Measurements from ENCODE around the gene RTN1. TPM values are rescaled to one million over a fixed set of nuclear protein-coding genes. Genes with fewer than 3 reads are reported as not detected.

The RTN1 gene
- total and polyA plus RNA-seq, 10 donors = 4.1 to 65.4 (median 40.1) TPM

DNA sequence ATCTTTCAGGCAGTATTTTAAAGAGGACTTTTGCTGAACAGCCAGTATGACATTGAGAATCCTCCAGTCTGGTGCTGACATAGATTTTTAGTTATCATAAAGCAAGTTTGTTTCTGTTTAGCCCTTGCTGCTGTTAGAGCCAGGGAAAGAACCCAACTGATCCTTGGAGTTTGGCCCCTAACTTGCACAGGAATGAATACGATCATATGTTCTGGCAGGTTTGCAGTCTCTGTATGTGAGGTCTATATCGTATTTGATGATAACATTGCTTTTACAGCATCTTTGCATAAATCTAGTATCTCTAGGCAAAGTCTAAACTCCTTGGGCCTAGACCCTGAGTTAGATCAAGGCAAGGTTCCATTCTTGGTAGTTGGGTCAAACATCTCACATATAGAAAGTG, 289.7 kb downstream of the RTN1 start:
- TF ChIP-seq POLR2A (IDR thresholded peaks at IDR 0.05) (no peak), POLR2AphosphoS5 (IDR thresholded peaks at IDR 0.05) (no peak)
- TF ChIP-seq, protein P1, sequence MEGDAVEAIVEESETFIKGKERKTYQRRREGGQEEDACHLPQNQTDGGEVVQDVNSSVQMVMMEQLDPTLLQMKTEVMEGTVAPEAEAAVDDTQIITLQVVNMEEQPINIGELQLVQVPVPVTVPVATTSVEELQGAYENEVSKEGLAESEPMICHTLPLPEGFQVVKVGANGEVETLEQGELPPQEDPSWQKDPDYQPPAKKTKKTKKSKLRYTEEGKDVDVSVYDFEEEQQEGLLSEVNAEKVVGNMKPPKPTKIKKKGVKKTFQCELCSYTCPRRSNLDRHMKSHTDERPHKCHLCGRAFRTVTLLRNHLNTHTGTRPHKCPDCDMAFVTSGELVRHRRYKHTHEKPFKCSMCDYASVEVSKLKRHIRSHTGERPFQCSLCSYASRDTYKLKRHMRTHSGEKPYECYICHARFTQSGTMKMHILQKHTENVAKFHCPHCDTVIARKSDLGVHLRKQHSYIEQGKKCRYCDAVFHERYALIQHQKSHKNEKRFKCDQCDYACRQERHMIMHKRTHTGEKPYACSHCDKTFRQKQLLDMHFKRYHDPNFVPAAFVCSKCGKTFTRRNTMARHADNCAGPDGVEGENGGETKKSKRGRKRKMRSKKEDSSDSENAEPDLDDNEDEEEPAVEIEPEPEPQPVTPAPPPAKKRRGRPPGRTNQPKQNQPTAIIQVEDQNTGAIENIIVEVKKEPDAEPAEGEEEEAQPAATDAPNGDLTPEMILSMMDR (IDR thresholded peaks at IDR 0.05 in 8 of 11, conservative IDR thresholded peaks at IDR 0.05 in 3 of 11) = no peak
- Histone ChIP-seq H3K27me3 (replicated peaks in 1 of 7) (peaks cover 0 to 25% (median 0%) of the 10 kb centered on the region in 7 donors), H3K36me3 (no peaks in the 10 kb centered on the region), H3K4me3 (no peak overlapping the region), H3K9me3 (no peaks in the 10 kb centered on the region), H3K27ac (no peak overlapping the region), H3K4me1 (peaks cover 0 to 26% (median 14%) of the 10 kb centered on the region in 6 donors)
- 83 to 95% (median 90%) methylated on average over 2 of the region's 2 CpGs for WGBS, 5 donors
- intact Hi-C loops (cut with DNase I; ENCODE audit: low total_unique reads) = no loop called here
- DNase-seq = no peak

DNA sequence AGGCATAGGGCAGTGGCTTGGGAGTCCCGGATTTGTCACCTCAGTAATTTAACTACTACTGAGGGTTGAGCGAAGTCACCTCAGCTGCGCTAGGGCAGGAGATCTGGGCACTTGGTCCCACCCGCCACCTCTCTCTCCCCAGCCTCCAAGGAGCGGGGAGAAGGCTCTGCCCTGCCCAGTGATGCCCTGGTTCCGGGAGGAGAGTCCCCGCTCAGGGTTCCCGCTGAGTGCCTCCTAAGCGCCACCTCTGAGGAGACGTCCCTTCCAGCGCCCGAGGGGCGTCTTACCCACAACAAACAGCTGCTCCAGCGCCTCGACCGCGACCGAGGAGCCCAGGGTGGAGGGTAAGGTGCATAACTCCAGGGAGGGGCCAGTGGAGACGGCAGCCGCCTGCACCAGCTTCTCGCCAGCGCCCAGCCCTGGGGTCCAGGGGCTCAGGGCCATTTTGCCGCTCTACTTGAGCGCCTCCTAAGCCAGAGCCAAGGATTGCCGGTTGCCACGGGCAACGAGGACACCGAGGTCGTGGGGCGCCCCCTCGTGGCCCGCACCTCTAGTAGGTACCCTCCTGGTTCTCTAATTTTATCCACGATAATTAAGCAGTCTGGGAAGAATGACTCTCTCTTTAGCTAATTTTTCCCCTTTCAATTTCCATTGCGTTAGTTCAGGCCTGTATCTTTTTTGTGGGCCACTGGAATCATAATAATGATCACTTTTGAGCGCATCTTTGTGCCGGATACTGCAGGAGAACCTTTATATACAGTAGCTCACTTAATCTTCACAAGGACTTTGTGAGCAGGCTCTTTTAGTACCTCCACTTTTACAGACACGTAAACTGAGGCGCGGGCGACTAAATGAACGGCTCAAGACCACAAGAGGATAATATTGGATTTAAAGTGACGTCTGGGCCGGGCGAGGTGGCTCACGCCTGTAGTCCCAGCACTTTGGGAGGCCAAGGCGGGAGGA, 294.0 kb downstream of the RTN1 start, which contains the start of gene CCDC175:
CCDC175 (minus strand) TSS at position 481 of the 963 bp plus-strand sequence; CDS start at position 444, 37 bp downstream.
- Histone ChIP-seq H3K4me3 (peak within 1 kb of the TSS; percentile 34 to 71 (median 44)), H3K4me1 (peaks cover 0 to 17% (median 13%) of the 10 kb centered on the region in 6 donors), H3K36me3 (no peaks in the 10 kb centered on the region), H3K9me3 (no peaks in the 10 kb centered on the region), H3K27ac (no peak within 1 kb of the TSS), H3K27me3 (replicated peaks in 1 of 7) (peaks cover 0 to 28% (median 0%) of the 10 kb centered on the region in 7 donors)
- peak; percentile 95 for DNase-seq
- TF ChIP-seq, protein P1 (IDR thresholded peaks at IDR 0.05 in 8 of 11, conservative IDR thresholded peaks at IDR 0.05 in 3 of 11) = peak; percentile 37 to 78 (median 63)
- TF ChIP-seq POLR2A (IDR thresholded peaks at IDR 0.05) (no peak), POLR2AphosphoS5 (IDR thresholded peaks at IDR 0.05) (peak in 2 of 3 donors; percentile 34 to 57)
- WGBS, 5 donors = 17 to 29% (median 18%) methylated on average over 29 to 46 of the region's 46 CpGs
- intact Hi-C loops (cut with DNase I; ENCODE audit: low total_unique reads) = no loop called here

DNA sequence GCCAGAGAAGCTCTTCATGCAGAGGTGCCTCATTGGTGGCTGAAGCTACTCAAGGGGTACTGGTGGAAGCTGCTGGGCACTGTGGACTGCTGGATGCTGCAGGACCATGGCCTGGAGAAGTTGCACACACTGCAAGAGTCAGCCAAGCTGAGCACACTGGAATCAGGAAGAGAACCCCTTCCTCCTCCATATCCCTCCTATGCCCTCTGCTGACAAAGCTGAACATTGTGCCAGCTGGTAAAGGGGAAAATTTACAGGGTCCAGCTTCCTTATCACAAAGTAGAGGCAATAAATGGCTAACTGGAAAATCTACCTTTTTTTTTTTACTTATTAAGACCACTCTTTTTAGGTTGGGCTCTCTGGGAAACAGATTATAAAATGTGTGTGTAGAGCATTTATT, 300.5 kb downstream of the RTN1 start:
- TF ChIP-seq, protein P1 (IDR thresholded peaks at IDR 0.05 in 8 of 11, conservative IDR thresholded peaks at IDR 0.05 in 3 of 11) = no peak
- TF ChIP-seq POLR2A (IDR thresholded peaks at IDR 0.05) = no peak
- TF ChIP-seq POLR2AphosphoS5 (IDR thresholded peaks at IDR 0.05) = no peak
- Histone ChIP-seq H3K36me3 (no peaks in the 10 kb centered on the region), H3K4me1 (no peaks in the 10 kb centered on the region), H3K27ac (no peak overlapping the region), H3K27me3 (replicated peaks in 1 of 7) (no peaks in the 10 kb centered on the region), H3K9me3 (no peaks in the 10 kb centered on the region), H3K4me3 (no peak overlapping the region)
- no peak for DNase-seq
- intact Hi-C loops (cut with DNase I; ENCODE audit: low total_unique reads) = no loop called here

DNA sequence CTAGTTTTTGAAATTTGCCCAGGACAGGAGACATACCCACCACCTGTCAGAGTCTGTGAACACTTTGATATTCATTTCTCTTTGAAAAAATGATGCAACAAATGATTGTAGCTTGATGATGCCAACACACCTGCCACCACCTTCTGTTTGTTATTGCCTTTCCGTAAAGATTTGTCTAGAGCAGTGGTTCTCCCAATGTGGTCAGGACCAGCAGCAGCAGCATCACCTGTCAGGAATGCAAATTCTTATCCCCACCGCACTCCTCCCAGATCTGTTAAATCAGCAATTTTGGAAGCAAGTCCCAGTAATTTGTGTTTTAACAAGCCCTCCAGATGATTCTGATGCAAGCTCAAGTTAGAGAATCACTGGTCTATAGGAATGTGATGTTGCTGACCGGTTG, 303.9 kb downstream of the RTN1 start:
- Histone ChIP-seq H3K4me3 (no peak overlapping the region), H3K4me1 (no peaks in the 10 kb centered on the region), H3K27me3 (replicated peaks in 1 of 7) (no peaks in the 10 kb centered on the region), H3K9me3 (no peaks in the 10 kb centered on the region), H3K36me3 (no peaks in the 10 kb centered on the region), H3K27ac (no peak overlapping the region)
- intact Hi-C loops (cut with DNase I; ENCODE audit: low total_unique reads) = no loop called here
- no peak for DNase-seq
- WGBS, 5 donors = 91 to 96% (median 92%) methylated on average over 3 of the region's 3 CpGs
- TF ChIP-seq POLR2AphosphoS5 (IDR thresholded peaks at IDR 0.05) = no peak
- no peak for TF ChIP-seq POLR2A (IDR thresholded peaks at IDR 0.05)
- TF ChIP-seq, protein P1 (IDR thresholded peaks at IDR 0.05 in 8 of 11, conservative IDR thresholded peaks at IDR 0.05 in 3 of 11) = no peak

All from spleen (tissue), 11 donors.